HG03159 (cell line): Measurements from ENCODE around the gene KIR3DL1.
"Not testable (repeated sequence)": the region's sequence is repeated elsewhere in the genome, so short reads cannot be mapped to it uniquely, and the experiment has no call there.

Source experiments
- ATAC-seq: cut with Tn5 transposase; IDR thresholded peaks from one replicate; pipeline ENCODE4 v1.9.1; 2021; ENCODE audit warnings: mild to moderate bottlenecking, moderate library complexity; ENCODE audit not compliant: unreplicated experiment

The KIR3DL1 gene

DNA sequence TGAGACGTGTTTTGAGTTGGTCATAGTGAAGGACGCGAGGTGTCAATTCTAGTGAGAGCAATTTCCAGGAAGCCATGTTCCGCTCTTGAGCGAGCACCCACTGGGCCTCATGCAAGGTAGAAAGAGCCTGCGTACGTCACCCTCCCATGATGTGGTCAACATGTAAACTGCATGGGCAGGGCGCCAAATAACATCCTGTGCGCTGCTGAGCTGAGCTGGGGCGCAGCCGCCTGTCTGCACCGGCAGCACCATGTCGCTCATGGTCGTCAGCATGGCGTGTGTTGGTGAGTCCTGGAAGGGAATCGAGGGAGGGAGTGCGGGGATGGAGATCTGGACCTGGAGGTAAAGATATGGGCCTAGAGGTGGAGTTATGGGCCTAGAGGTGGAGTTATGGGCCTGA, at the start of gene KIR3DL1:
Gene KIR3DL1, plus strand, starts transcription at position 218 of the 400 bp plus-strand sequence.
- not testable (repeated sequence) for ATAC-seq

DNA sequence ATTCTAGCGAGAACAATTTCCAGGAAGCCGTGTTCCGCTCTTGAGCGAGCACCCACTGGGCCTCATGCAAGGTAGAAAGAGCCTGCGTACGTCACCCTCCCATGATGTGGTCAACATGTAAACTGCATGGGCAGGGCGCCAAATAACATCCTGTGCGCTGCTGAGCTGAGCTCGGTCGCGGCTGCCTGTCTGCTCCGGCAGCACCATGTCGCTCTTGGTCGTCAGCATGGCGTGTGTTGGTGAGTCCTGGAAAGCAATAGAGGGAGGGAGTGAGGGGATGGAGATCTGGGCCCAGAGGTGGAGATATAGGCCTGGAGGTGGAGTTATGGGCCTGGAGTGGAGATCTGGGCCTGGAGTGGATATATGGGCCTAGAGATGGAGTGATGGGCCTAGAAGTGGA, 46.6 kb upstream of the KIR3DL1 start, which contains the start of gene KIR2DL1:
Gene KIR2DL1, plus strand, starts transcription at position 148 of the 400 bp plus-strand sequence. Its CDS starts 58 bp downstream, at position 206.
- not testable (repeated sequence) for ATAC-seq

- ATAC-seq: not testable (repeated sequence)
Measured at GRCh38 chr19:54770511-54770910, 45.8 kb upstream of the KIR3DL1 start.

DNA sequence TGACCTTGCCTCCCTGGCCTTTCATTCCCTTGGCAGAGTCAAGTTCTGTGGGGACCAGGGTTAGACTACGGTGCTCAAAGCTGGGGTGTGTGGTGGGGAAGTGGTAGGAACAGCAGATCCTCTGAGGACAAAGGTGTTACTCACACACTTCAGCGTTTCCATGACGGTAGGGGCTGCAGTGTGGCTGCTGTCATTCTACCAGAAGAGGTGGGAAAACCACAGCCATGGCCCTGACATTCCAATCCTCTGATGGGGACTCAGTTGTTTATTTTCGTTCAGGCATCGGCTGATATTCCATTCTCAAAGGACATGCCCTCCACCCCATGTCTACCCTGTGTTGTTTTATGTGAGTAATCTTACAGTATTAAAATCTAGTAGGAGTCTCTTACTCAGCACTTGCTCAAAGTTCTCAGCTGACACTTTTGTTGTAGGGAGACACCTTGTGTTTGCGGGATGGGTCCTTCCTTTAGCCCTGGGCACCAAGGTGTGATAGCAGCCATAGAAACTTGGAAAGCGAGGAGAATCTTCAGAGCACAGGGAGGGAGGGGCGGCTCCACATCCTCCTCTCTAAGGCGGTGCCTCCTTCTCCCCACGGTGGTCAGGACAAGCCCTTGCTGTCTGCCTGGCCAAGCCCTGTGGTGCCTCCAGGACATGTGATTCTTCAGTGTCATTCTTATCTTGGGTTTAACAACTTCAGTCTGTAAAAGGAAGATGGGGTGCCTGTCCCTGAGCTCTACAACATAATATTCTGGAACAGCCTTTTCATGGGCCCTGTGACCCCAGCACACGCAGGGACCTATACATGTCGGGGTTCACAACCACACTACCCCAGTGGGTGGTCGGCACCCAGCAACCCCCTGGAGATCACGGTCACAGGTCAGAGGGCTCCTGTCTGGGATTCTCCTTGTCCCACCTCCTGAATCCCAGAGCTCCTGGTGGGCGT, 45.0 kb upstream of the KIR3DL1 start:
- ATAC-seq: not testable (repeated sequence)

GRCh38 chr19:54772666-54773065, 43.6 kb upstream of the KIR3DL1 start:
- not testable (repeated sequence) for ATAC-seq

DNA sequence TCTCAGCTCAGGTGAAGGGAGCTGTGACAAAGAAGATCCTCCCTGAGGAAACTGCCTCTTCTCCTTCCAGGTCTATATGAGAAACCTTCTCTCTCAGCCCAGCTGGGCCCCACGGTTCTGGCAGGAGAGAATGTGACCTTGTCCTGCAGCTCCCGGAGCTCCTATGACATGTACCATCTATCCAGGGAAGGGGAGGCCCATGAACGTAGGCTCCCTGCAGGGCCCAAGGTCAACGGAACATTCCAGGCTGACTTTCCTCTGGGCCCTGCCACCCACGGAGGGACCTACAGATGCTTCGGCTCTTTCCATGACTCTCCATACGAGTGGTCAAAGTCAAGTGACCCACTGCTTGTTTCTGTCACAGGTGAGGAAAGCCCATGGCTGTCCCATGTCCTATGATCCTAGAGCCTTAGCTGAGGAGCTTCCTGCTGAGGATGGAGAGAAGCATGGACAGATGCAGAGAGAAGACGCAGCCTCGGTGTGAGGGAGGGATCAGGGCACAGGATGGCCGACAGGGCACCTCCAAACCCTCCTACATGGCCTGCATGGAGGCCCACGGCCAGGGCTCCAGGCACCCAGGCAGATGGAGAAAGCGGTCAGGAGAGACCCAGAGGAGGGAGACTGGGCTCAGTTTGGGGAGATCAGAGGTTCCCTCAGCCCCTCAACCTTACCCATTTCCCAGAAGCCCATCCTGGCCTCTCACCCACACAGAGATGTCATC, 41.0 kb upstream of the KIR3DL1 start:
- not testable (repeated sequence) for ATAC-seq

- not testable (repeated sequence) for ATAC-seq
Measured at GRCh38 chr19:54775830-54776229, 40.4 kb upstream of the KIR3DL1 start.

DNA sequence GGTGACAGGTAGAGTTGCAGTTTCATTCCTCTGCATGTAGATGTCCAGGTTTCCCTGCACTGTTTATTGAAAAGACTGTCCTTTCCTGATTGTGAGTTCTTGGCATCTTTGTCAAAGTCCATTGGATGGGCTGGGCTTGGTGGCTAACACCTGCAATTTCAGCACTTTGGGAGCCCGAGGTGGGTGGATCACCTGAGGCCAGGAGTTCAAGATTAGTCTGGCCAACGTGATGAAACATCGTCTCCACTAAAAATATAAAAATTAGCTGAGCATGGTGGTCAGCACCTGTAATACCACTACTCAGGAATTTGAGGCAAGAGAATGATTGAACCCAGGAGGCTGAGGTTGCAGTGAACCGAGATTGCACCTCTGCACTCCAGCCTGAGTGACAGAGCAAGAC, 38.4 kb upstream of the KIR3DL1 start:
- not testable (repeated sequence) for ATAC-seq

- ATAC-seq: not testable (repeated sequence)
Measured at GRCh38 chr19:54778896-54779295, 37.4 kb upstream of the KIR3DL1 start.

GRCh38 chr19:54782916-54783315, 33.4 kb upstream of the KIR3DL1 start:
- ATAC-seq: not testable (repeated sequence)

DNA sequence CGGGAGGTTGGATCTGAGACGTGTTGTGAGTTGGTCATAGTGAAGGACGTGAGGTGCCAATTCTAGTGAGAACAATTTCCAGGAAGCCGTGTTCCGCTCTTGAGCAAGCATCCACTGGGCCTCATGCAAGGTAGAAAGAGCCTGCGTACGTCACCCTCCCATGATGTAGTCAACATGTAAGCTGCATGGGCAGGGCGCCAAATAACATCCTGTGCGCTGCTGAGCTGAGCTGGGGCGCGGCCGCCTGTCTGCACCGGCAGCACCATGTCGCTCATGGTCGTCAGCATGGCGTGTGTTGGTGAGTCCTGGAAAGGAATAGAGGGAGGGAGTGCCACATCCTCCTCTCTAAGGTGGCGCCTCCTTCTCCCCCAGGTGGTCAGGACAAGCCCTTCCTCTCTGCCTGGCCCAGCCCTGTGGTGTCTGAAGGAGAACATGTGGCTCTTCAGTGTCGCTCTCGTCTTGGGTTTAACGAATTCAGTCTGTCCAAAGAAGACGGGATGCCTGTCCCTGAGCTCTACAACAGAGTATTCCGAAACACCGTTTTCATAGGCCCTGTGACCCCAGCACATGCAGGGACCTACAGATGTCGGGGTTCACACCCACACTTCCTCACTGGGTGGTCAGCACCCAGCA, 30.1 kb upstream of the KIR3DL1 start:
- not testable (repeated sequence) for ATAC-seq

- ATAC-seq: not testable (repeated sequence)
Measured at GRCh38 chr19:54788154-54788553, 28.1 kb upstream of the KIR3DL1 start.

- ATAC-seq: no peak
Measured at GRCh38 chr19:54790711-54791110, 25.6 kb upstream of the KIR3DL1 start.

DNA sequence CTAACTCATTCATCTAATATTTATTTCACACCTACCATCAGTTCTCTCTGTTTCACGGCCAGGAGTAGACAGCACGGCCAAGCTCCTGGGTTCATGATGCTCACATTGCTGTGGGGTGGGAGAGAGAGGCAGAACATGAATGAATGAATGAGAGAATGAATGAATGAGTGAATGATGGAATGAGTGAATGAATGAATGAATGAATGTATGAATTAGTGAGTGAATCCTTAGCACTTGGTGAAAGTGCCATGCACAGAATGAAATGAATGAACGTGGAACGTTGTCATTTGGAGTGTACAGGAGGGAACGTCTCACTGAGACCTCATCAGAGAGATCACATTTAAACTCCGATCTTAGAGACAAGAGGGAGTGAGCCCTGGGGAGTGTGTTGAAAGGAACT, 24.8 kb upstream of the KIR3DL1 start:
- ATAC-seq: no peak

DNA sequence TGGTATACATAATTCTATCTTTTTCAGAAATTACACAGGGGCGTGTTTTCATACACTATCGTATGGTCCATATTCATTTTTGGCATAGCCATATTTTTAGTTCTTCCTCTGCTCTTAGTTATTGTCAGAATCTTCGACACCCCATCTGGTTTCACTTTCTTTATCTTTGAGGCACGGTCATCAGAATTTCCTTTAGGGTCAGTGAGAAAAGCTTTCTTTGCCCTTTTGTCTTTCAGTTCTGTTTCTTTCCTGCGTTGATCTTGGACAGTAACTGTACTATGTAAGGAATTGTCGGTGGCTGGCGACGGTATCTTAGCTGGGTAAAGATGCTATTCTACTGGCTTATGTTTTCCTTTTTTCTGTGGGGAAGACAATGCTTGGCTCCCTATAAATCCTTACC, 23.5 kb upstream of the KIR3DL1 start:
- ATAC-seq: no peak

GRCh38 chr19:54795758-54796157, 20.5 kb upstream of the KIR3DL1 start:
- ATAC-seq: no peak

- ATAC-seq: no peak
Measured at GRCh38 chr19:54803410-54803809, 12.9 kb upstream of the KIR3DL1 start, which contains the start of gene KIR2DL4. KIR2DL4 (plus strand) TSS chr19:54803610; CDS start chr19:54803652, 42 bp downstream.

- no peak for ATAC-seq
Measured at GRCh38 chr19:54804101-54804500, 12.2 kb upstream of the KIR3DL1 start.

DNA sequence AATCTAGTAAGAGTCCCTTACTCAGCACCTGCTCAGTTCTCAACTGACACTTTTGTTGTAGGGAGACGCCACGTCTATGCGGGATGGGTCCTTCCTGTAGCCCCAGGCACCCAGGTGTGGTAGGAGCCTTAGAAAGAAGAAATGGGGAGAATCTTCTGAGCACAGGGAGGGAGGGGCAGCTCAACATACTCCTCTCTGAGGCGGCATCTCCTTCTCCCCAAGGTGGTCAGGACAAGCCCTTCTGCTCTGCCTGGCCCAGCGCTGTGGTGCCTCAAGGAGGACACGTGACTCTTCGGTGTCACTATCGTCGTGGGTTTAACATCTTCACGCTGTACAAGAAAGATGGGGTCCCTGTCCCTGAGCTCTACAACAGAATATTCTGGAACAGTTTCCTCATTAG, 11.7 kb upstream of the KIR3DL1 start:
- ATAC-seq: no peak

DNA sequence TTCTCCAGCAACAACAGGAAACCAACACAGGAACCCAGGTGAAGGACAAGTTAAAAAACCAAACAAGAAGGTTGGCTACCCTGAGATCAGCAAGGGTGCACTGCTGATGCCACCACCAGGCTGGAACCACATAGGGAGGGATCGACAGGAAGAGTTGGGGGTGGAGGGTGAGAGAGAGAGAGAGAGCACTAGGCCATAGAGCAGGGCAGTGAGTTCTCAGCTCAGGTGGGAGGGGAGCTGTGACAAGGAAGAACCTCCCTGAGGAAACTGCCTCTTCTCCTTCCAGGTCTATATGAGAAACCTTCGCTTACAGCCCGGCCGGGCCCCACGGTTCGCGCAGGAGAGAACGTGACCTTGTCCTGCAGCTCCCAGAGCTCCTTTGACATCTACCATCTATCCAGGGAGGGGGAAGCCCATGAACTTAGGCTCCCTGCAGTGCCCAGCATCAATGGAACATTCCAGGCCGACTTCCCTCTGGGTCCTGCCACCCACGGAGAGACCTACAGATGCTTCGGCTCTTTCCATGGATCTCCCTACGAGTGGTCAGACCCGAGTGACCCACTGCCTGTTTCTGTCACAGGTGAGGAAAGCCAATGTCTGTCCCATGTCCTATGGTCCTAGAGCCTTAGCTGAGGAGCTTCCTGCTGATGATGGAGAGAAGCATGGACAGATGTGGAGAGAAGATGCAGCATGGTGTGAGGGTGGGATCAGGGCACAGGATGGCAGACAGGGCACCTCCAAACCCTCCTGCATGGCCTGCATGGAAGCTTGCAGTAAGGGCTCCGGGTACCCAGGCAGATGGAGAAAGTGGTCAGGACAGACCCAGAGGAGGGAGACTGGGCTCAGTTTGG, 10.4 kb upstream of the KIR3DL1 start:
- no peak for ATAC-seq
